ENCODE data around the gene EFNA3.

DNA sequence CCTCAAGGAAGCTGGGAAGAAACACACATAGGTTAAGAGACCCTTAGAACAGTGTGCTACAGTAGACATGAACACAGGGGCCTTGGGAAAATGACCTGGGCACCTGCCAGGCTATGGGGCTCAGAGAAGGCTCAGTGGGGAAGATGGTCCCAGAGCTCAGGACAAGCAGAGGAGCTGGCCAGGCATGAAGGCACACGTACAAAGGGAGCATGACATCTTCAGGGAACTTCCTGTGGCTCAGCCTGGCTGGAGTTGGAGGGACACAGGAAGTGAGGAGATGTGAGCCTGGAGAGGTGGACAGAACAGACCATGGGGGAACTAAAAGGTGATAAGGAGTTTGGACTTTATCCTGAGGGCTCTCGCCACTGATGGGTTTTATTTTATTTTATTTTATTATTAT lies 53.2 kb downstream of the EFNA3 start:
- TF ChIP-seq, protein P1, sequence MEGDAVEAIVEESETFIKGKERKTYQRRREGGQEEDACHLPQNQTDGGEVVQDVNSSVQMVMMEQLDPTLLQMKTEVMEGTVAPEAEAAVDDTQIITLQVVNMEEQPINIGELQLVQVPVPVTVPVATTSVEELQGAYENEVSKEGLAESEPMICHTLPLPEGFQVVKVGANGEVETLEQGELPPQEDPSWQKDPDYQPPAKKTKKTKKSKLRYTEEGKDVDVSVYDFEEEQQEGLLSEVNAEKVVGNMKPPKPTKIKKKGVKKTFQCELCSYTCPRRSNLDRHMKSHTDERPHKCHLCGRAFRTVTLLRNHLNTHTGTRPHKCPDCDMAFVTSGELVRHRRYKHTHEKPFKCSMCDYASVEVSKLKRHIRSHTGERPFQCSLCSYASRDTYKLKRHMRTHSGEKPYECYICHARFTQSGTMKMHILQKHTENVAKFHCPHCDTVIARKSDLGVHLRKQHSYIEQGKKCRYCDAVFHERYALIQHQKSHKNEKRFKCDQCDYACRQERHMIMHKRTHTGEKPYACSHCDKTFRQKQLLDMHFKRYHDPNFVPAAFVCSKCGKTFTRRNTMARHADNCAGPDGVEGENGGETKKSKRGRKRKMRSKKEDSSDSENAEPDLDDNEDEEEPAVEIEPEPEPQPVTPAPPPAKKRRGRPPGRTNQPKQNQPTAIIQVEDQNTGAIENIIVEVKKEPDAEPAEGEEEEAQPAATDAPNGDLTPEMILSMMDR (IDR thresholded peaks at IDR 0.05): no peak
- no peak for TF ChIP-seq POLR2A (IDR thresholded peaks at IDR 0.05; ENCODE audit: low read depth)
- no peak for TF ChIP-seq POLR2AphosphoS5 (IDR thresholded peaks at IDR 0.05)

All from esophagus muscularis mucosa (tissue), 3 donors.